Tongue (tissue), 2 donors: ENCODE results near the gene HMGXB4. TPM values are rescaled to one million over a fixed set of nuclear protein-coding genes. Genes with fewer than 3 reads are reported as not detected.
"Not testable (repeated sequence)": the region's sequence is repeated elsewhere in the genome, so short reads cannot be mapped to it uniquely, and the experiment has no call there.

Experiments used
- DNase-seq: peaks from one replicate; pipeline ENCODE4 v3.0.0-alpha.2; 2015
- total RNA-seq: library from RNA; depleted of rRNA; stranded (reverse); fragments of >200 nt; gene quantifications from one replicate; pipeline ENCODE4 v1.2.3, GENCODE V29; 2014

HMGXB4 gene
- 18.8 TPM for total RNA-seq

DNA sequence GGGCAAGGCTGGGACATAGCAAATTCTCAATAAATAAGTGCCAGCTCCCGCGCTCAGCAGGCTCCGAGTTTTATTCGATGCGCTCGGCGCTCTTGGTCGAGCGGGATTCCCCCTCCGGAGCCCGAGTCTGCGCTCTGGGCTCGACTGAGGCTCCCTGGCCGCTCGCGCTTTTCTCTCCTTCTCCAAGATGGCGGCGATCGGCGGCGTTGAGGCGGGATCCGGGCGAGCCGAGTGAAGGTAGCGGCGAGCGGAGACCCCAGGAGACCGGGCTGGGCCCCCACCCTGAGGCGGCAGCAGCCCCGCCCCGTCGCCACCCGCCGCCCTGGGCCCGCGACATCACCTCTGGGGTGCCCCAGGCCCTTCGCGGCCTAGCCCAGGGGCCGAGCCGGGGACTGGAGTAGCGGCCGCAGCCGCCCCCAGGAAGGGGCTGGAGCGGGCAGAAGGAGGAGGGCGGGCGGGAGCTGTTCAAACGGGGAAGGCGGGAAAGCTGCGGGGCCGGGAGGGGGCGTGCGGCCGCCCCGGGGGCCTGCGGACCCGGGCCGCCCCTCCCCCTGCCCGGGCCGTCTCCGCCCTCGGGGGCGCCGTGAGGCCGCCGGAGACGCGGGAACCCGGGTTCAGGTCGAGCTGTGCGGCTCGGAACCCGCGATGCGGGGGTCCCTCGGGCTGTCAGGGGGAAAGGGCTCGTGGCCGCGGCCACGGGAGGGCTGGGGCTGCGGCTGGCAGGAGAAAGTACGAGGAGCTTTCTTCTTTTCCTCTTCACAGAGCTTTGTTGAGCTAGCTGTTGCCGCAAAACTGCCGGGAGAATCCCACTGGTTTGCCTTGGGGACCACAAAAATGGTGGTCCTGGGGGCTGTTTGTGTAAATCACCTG is at the start of gene HMGXB4:
Gene HMGXB4, plus strand, starts transcription at position 173 of the 870 bp plus-strand sequence. CDS start 4,898 bp downstream, outside the sequence.
- DNase-seq, result peak; percentile 96

GRCh38 chr22:35208003-35208402 is 49.3 kb upstream of the HMGXB4 start:
- DNase-seq, result no peak

DNA sequence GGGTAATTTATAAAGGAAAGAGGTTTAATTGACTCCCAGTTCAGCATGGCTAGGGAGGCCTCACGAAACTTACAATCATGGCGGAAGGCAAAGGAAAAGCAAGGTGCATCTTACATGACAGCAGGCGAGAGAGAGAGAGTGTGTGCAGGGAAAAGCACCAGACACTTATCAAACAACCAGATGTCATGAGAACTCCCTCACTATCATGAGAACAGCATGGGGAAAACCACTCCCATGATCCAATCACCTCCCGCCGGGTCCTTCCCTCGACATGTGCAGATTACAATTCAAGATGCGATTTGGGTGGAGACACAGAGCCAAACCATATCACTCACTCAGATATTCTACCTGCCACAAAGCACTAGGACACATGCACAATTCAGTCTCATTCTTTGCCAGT is 48.1 kb upstream of the HMGXB4 start:
- no peak for DNase-seq

GRCh38 chr22:35212009-35212408 is 45.3 kb upstream of the HMGXB4 start:
- DNase-seq, result peak; percentile 55

DNA sequence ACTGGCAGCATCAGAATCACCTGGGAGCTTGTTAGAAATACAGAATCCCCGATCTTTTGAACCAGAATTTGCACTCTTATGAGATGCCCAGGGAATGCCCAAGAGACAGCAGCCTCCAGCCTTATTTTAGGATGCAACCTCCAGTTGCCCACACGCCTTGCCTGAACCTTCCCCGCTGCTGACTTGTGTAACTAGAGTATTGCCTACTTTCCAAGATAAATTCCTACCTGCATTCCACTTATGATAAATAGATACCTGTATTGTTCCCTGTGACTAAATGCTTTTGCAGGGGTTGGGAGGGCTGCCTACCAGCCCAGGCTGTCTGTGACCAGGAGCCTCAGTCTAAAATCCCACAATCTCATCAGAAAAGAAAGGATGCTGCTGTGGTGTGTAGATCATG is 44.3 kb upstream of the HMGXB4 start:
- DNase-seq, result no peak

DNA sequence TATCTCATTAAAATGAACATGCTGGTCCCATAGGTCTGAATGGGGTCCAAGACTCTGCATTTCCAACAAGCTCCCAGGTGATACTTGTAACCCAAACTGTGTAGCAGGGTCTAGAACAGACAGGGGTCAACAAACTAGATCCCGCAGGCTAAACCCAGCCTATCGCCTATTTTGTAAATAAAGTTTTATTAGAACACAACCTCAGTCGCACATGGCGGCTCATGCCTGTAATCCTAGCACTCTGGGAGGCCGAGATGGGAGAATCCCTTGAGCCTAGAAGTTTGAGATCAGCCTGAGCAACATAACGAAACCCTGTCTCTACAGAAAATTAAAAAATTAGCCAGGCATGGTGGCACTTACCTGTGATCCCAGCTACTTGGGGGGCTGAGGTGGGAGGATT is 42.3 kb upstream of the HMGXB4 start:
- no peak for DNase-seq

- no peak for DNase-seq
Observed at GRCh38 chr22:35215993-35216392, 41.3 kb upstream of the HMGXB4 start.

DNA sequence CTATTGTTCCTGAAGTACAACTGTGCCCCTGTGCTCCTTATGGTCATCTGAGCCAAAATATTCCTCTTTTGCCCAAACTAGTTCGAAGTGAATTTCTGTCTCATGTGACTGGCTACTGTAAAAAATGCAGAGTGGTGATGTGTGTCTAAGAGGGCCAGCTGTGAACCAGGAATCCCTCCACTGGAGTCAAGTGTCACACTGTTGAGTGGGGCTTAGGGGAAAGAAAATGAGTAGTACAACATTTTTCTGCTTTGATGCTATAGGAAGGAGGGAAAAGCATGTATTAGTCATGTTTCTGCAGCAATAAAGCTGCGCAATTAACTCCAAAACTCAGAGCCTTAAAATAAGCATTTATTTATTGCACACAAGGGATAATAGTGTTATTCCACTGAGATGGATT is 39.8 kb upstream of the HMGXB4 start:
- DNase-seq, result peak; percentile 65

- peak; percentile 7 for DNase-seq
Observed at GRCh38 chr22:35218079-35218478, 39.2 kb upstream of the HMGXB4 start.

DNA sequence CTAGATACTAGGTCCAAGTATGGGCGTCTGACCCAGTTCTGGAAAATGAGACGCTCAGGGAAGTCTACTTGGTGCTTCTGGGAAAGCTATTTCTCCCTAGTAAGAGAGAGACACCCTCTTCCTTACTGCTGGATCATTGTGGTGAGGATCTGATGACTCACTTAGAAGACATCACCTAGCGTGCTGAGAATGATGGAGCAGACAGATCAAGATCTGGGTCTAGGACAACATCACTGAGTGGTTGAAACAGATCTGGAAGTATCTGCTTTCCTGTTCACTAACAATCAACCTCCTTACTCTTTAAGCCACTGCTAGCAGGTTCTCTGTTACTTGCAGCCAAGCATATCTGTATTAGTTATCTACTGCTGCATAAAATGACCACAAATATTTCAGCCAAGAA is 38.3 kb upstream of the HMGXB4 start:
- no peak for DNase-seq

GRCh38 chr22:35220221-35220620 is 37.1 kb upstream of the HMGXB4 start:
- no peak for DNase-seq

DNA sequence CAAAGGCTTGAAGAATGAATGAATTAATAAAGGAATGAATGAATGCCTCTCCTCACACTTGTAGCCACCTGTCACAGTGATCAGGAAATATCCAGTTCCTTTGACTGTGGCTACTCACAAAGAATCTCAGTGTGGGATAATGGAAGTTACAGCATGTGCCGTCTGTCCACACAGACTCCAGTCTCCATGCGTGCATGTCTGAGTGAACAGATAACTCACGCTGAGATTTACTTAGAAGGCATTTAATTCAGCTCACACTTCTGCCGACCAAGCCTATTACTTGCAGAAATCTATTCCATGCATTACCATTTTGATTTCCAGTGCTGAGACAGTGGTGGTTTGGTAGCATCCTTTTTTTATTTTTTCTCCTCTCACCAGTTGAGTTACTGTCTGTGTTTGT is 32.3 kb upstream of the HMGXB4 start:
- no peak for DNase-seq

DNA sequence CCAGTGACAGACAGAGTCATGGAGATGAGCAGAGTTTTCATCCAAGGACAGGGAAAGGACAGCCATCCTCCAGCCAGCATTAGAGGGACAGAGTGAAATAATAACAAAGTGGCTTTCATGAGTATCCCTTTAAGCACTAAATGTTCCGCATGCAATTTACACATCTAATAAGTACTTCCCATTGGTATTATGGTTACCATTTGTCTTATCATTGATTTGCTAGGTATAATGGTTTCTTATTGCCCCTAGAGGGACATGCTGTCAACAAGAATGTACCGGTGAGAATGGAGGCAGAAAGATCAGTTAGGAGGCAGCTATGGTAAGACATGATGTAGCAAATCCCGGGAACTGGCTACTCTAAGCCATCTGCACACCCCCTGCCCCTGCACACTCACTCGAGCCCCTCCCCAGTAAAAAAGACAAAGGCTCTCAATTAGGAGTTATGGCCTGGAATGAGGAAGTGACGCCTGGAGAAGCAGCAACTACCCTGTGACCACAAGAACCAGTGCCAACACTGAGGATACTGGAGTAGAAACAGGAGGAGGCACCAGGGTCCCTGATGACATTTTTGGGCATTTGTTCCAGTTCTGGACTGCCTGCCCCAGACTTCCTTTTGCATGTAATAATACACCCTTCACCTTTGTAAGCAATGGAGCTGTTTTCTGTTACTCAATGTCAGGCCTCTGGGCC is 30.2 kb upstream of the HMGXB4 start:
- no peak for DNase-seq

DNA sequence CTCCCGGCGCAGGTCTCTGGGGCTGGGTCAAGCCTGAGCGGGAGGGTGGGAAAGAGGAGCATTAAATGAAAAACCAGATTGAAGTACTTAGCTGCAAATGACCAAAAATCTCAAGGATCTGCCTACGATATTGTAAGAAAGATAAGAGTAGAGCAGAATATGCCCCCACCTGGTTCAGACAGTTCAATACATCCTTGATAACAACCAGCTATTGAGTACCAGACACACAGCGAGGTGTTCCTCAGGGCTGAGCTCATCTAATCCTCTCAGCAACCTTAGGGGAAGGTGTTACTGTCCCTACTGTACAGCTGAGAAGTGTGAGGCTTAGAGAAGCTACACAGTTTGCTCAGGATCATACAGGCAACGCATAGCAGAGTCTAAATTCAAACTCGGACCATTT is 27.4 kb upstream of the HMGXB4 start:
- DNase-seq, result no peak

DNA sequence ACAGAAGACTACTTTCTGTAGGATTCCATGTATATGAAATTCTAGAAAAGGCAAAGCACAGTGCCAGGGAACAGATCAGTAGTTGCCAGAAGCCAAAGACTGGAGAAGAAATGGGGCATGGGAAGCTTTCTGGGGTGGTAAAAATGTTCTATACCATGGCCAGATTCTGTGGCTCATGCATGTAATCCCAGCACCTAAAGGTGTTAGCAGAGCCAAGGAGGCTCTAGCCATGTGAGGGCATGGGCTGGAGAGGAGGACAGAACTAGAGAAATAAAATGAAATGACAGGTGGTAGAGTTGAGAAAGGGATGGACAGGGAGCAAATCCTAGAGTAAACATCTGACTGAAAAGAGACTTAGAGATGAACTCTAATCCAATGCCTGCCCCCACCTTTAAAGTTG is 26.9 kb upstream of the HMGXB4 start:
- DNase-seq, result no peak

- DNase-seq, result no peak
Observed at GRCh38 chr22:35230839-35231584, 26.3 kb upstream of the HMGXB4 start.

DNA sequence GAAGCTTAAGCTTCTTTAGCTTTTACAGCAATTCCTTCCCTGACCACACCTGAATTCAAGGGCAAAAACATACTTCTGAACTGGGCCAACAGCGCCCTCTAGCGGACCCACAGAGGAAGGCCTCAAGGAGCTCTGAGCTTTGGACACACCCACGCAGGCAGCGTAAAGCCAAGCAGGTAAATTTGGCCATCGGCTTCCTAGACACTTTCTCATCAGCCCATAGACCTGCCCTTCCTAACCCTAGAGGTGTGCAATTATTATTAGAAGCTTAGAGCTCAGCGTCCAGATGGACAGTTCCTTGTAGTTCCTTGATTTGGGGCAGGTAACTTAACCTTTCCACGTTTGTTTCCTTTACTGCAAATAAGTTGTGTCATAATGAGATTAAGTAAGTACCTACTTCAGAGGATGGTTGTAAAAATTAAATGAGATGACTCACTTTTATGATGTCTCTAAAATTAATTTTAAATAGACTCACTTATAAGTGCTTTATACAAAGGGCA is 25.7 kb upstream of the HMGXB4 start:
- DNase-seq, result peak; percentile 79

DNA sequence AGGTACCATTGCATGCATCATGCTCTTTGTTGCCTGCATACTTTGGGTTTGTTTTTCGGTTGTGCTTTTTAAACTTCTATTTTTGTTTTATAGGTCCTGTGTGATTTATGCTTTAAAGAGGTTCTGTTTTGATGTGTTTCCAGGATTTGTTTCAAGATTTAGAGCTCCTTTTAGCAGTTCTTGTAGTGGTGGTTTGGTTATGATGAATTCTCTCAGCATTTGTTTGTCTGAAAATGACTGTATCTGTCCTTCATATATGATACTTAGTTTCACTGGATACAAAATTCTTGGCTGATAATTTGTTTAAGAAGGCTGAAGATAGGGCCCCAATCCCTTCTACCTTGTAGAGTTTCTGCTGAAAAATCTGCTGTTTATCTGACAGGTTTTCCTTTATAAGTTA is 18.5 kb upstream of the HMGXB4 start:
- DNase-seq, result not testable (repeated sequence)

DNA sequence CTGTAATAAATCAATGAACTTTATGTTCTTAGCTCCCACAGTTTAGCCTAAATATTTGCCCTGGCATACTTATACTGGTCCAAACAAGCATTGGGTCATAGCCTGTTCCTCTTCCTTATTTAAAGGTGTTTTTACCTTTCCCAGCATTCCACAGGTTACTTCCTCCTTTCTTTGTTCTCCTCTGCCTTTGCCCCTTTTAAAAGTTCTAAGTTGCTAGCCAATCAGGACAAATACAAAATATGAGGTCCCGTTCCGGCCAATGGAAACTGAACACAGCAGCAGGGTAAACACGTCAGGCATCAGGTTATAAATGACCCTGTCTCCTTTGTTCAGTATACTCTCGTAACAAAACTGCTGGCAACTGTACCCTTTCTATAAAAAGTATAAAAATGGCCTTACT is 12.8 kb upstream of the HMGXB4 start:
- not testable (repeated sequence) for DNase-seq

- no peak for DNase-seq
Observed at GRCh38 chr22:35250156-35250555, 7.1 kb upstream of the HMGXB4 start.

DNA sequence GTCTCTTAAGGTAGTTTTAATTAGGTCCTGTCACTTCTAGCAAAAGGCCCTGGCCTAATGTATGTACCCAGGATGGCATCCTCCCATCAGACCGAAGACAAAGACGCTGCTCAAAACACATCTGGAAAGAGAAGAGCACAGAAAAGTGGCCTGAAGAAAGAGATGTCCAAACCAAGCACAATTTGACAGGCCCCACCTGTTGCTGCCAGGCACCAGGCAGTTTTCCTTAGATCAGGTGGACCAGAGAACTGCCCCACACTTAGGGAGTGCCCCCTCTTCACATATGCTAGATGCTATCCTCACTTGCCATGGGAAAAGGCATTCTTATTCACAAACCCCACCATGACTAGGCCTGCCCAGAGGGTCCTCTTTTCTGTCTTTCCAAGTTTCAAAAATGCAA is 3.3 kb upstream of the HMGXB4 start:
- DNase-seq, result no peak

DNA sequence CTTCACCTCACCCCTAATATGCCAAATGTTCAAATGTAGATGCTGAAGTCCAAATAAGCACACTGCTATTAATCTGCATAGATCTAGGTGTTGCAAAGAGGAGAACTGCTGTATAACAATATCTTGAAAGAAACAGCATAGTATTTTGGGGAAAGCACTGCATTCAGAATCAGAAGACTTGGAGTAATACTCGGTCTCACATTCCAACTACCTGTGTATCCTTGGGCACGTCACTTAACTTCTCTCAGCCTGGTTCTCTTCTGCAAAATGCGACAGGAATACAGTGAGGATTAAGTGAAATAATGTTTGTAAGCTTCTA is 332 bp upstream of the HMGXB4 start:
- DNase-seq, result no peak
